ENCODE data around the gene STON2. TPM values are rescaled to one million over a fixed set of nuclear protein-coding genes. Genes with fewer than 3 reads are reported as not detected.

Gene STON2
- total and polyA plus RNA-seq, 8 donors: 0.76 to 4.6 (median 1.8) TPM

- TF ChIP-seq CTCF (IDR thresholded peaks at IDR 0.05): no peak
- H3K27me3 ChIP-seq: no peaks in the 10 kb centered on the region
- FAIRE-seq: no peak
- no peak for DNase-seq
- peaks cover 0 to 11% (median 6%) of the 10 kb centered on the region in 3 donors for H3K4me1 ChIP-seq
- WGBS, 2 donors: 80 to 89% methylated on average over 3 of the region's 3 CpGs
- intact Hi-C loops (cut with DNase I): no loop called here
- no peak overlapping the region for H3K27ac ChIP-seq
- no peaks in the 10 kb centered on the region for H3K36me3 ChIP-seq
- ATAC-seq: no peak
- H3K9me3 ChIP-seq: no peaks in the 10 kb centered on the region
- no peak overlapping the region for H3K4me3 ChIP-seq
Measured at GRCh38 chr14:81305743-81306142, 94.4 kb downstream of the STON2 start.

GRCh38 chr14:81305065-81305464 lies 95.1 kb downstream of the STON2 start:
- ATAC-seq (no peak), FAIRE-seq (no peak), DNase-seq (no peak)
- no peak for TF ChIP-seq CTCF (IDR thresholded peaks at IDR 0.05)
- Histone ChIP-seq H3K27ac (no peak overlapping the region), H3K9me3 (no peaks in the 10 kb centered on the region), H3K4me3 (no peak overlapping the region), H3K4me1 (peaks cover 0 to 11% (median 6%) of the 10 kb centered on the region in 3 donors), H3K36me3 (no peaks in the 10 kb centered on the region), H3K27me3 (no peaks in the 10 kb centered on the region)
- intact Hi-C loops (cut with DNase I): no loop called here
- 92 to 93% methylated on average over 4 of the region's 4 CpGs for WGBS, 2 donors

GRCh38 chr14:81303258-81303935 lies 96.7 kb downstream of the STON2 start:
- no peaks in the 10 kb centered on the region for H3K9me3 ChIP-seq
- H3K4me3 ChIP-seq: no peak overlapping the region
- peak; percentile 99 to 100 (median 99) for ATAC-seq
- WGBS, 2 donors: 43 to 49% methylated on average over 5 of the region's 5 CpGs
- H3K4me1 ChIP-seq: peaks cover 0 to 11% (median 6%) of the 10 kb centered on the region in 3 donors
- H3K36me3 ChIP-seq: no peaks in the 10 kb centered on the region
- no peaks in the 10 kb centered on the region for H3K27me3 ChIP-seq
- DNase-seq: peak; percentile 77 to 94 (median 89)
- no peak for TF ChIP-seq CTCF (IDR thresholded peaks at IDR 0.05)
- no peak for FAIRE-seq
- peak overlapping the region; percentile 38 to 82 (median 67) for H3K27ac ChIP-seq
- intact Hi-C loops (cut with DNase I): no loop called here

- TF ChIP-seq CTCF (IDR thresholded peaks at IDR 0.05): no peak
- no peaks in the 10 kb centered on the region for H3K36me3 ChIP-seq
- 85 to 88% methylated on average over 3 of the region's 3 CpGs for WGBS, 2 donors
- no peak for DNase-seq
- FAIRE-seq: no peak
- H3K27ac ChIP-seq: peak overlapping the region in 2 of 4 donors; percentile 65 to 82
- peaks cover 0 to 11% (median 6%) of the 10 kb centered on the region in 3 donors for H3K4me1 ChIP-seq
- no peaks in the 10 kb centered on the region for H3K27me3 ChIP-seq
- H3K4me3 ChIP-seq: no peak overlapping the region
- ATAC-seq: no peak
- intact Hi-C loops (cut with DNase I): no loop called here
- H3K9me3 ChIP-seq: no peaks in the 10 kb centered on the region
Measured at GRCh38 chr14:81302638-81303037, 97.5 kb downstream of the STON2 start.

- ATAC-seq: no peak
- no peak for DNase-seq
- no peak overlapping the region for H3K4me3 ChIP-seq
- H3K9me3 ChIP-seq: no peaks in the 10 kb centered on the region
- peaks cover 0 to 11% (median 6%) of the 10 kb centered on the region in 3 donors for H3K4me1 ChIP-seq
- H3K36me3 ChIP-seq: no peaks in the 10 kb centered on the region
- H3K27ac ChIP-seq: no peak overlapping the region
- no peaks in the 10 kb centered on the region for H3K27me3 ChIP-seq
- WGBS, 2 donors: 93 to 96% methylated on average over 1 of the region's 1 CpG
- TF ChIP-seq CTCF (IDR thresholded peaks at IDR 0.05): no peak
- intact Hi-C loops (cut with DNase I): no loop called here
- no peak for FAIRE-seq
Measured at GRCh38 chr14:81301813-81302212, 98.3 kb downstream of the STON2 start.
